ENCODE results near the gene CD248. TPM values are rescaled to one million over a fixed set of nuclear protein-coding genes. Genes with fewer than 3 reads are reported as not detected.

Gene CD248
- total RNA-seq, 1 experiment from 2014 or later = 0.15 TPM

DNA sequence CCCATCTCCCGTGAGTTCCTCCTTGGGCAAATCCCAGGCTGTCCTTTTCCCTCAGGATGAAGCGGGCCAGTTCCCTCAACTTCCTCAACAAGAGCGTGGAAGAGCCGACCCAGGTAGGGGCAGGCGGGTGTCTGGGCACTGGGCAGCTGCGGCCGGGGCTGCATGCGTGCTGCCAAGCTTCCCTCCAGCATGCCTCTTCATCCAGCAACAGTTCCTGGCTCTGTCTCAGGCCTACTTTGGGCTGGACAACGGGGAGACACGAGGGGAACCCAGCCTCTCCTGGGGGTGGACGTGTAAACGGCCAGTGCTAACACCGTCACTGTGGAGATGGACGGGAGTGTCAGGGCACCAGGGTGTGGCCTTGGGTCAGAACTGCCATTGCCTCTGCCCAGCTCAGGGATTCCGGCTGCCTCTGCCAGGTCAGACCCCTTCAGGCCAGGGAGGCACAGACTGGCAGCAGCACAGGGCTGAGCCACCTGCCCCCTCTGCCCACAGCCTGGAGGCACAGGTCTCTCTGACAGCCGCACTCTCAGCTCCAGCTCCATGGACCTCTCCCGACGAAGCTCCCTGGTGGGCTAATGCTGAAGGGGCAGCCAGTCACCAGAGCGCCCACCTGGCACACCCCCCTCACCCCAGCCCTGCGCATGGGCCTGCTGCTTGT, 50.3 kb downstream of the CD248 start:
- in situ Hi-C loops (cut with HindIII; ENCODE audit: low pct_unique_long_range_greater_than_20kb, low sequenced_read_pairs) = no loop called here
- ATAC-seq = no peak; the same call in 1 of the 2 replicates
- intact Hi-C loops (cut with micrococcal nuclease; ENCODE audit: unreplicated experiment) = no loop called here
- Histone ChIP-seq H3K9me3 (ENCODE audit: control insufficient read depth, insufficient read depth, low read depth, low read length) (no peaks in the 10 kb centered on the region), H3K27me3 (ENCODE audit: control insufficient read depth, insufficient read depth, low read length) (no peaks in the 10 kb centered on the region), H3K27ac (ENCODE audit: low read length) (peak overlapping the region; percentile 78), H3K4me3 (ENCODE audit: low read depth in 2 of 2, low read length in 2 of 2) (peak overlapping the region; percentile 88 to 90; a peak in 3 of 4 replicates), H3K36me3 (ENCODE audit: control insufficient read depth, insufficient read depth, low read length) (0 out of 2 replicates have a peak, but pooled peaks cover 4% of the 10 kb centered on the region), H3K4me1 (ENCODE audit: control insufficient read depth, insufficient read depth, low read length) (peaks cover 12% of the 10 kb centered on the region)
- TF ChIP-seq POLR2AphosphoS5 (IDR thresholded peaks at IDR 0.05; ENCODE audit: low read depth, low read length) = no peak
- TF ChIP-seq, protein P1, sequence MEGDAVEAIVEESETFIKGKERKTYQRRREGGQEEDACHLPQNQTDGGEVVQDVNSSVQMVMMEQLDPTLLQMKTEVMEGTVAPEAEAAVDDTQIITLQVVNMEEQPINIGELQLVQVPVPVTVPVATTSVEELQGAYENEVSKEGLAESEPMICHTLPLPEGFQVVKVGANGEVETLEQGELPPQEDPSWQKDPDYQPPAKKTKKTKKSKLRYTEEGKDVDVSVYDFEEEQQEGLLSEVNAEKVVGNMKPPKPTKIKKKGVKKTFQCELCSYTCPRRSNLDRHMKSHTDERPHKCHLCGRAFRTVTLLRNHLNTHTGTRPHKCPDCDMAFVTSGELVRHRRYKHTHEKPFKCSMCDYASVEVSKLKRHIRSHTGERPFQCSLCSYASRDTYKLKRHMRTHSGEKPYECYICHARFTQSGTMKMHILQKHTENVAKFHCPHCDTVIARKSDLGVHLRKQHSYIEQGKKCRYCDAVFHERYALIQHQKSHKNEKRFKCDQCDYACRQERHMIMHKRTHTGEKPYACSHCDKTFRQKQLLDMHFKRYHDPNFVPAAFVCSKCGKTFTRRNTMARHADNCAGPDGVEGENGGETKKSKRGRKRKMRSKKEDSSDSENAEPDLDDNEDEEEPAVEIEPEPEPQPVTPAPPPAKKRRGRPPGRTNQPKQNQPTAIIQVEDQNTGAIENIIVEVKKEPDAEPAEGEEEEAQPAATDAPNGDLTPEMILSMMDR (IDR thresholded peaks at IDR 0.05) = no peak
- 0 out of 2 replicates have a peak, but pooled peaks have one; percentile 6 for TF ChIP-seq SIN3A (IDR thresholded peaks at IDR 0.05; ENCODE audit: borderline replicate concordance, insufficient read depth, low read depth, low read length)
- TF ChIP-seq TCF7L2 (IDR thresholded peaks at IDR 0.05; ENCODE audit: low read depth, low read length) = no peak
- TF ChIP-seq, protein P2, sequence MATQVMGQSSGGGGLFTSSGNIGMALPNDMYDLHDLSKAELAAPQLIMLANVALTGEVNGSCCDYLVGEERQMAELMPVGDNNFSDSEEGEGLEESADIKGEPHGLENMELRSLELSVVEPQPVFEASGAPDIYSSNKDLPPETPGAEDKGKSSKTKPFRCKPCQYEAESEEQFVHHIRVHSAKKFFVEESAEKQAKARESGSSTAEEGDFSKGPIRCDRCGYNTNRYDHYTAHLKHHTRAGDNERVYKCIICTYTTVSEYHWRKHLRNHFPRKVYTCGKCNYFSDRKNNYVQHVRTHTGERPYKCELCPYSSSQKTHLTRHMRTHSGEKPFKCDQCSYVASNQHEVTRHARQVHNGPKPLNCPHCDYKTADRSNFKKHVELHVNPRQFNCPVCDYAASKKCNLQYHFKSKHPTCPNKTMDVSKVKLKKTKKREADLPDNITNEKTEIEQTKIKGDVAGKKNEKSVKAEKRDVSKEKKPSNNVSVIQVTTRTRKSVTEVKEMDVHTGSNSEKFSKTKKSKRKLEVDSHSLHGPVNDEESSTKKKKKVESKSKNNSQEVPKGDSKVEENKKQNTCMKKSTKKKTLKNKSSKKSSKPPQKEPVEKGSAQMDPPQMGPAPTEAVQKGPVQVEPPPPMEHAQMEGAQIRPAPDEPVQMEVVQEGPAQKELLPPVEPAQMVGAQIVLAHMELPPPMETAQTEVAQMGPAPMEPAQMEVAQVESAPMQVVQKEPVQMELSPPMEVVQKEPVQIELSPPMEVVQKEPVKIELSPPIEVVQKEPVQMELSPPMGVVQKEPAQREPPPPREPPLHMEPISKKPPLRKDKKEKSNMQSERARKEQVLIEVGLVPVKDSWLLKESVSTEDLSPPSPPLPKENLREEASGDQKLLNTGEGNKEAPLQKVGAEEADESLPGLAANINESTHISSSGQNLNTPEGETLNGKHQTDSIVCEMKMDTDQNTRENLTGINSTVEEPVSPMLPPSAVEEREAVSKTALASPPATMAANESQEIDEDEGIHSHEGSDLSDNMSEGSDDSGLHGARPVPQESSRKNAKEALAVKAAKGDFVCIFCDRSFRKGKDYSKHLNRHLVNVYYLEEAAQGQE (IDR thresholded peaks at IDR 0.05; ENCODE audit: insufficient read depth in 1 of 2, low read depth in 2 of 2, low read length in 1 of 2) = no peak
- BruUV-seq (replicated peaks) = no TSS peak
- no peak for DNase-seq (ENCODE audit: low read depth, low spot score)
- ChIA-PET CTCF (no interaction called here), POLR2A (no interaction called here)

- CTCF ChIA-PET = no interaction called here
- no peak for DNase-seq (ENCODE audit: low read depth, low spot score)
- intact Hi-C loops (cut with micrococcal nuclease; ENCODE audit: unreplicated experiment) = no loop called here
- peaks cover 12% of the 10 kb centered on the region for H3K4me1 ChIP-seq (ENCODE audit: control insufficient read depth, insufficient read depth, low read length)
- in situ Hi-C loops (cut with HindIII; ENCODE audit: low pct_unique_long_range_greater_than_20kb, low sequenced_read_pairs) = no loop called here
- no TSS peak for BruUV-seq (replicated peaks)
- no peaks in the 10 kb centered on the region for H3K27me3 ChIP-seq (ENCODE audit: control insufficient read depth, insufficient read depth, low read length)
- H3K9me3 ChIP-seq (ENCODE audit: control insufficient read depth, insufficient read depth, low read depth, low read length) = no peaks in the 10 kb centered on the region
- POLR2A ChIA-PET = no interaction called here
- ATAC-seq = no peak
- no peak overlapping the region for H3K4me3 ChIP-seq (ENCODE audit: low read depth in 2 of 2, low read length in 2 of 2)
- TF ChIP-seq SIN3A (IDR thresholded peaks at IDR 0.05; ENCODE audit: borderline replicate concordance, insufficient read depth, low read depth, low read length) (no peak), POLR2AphosphoS5 (IDR thresholded peaks at IDR 0.05; ENCODE audit: low read depth, low read length) (no peak), TCF7L2 (IDR thresholded peaks at IDR 0.05; ENCODE audit: low read depth, low read length) (no peak)
- TF ChIP-seq, protein P2 (IDR thresholded peaks at IDR 0.05; ENCODE audit: insufficient read depth in 1 of 2, low read depth in 2 of 2, low read length in 1 of 2) = no peak
- TF ChIP-seq, protein P1 (IDR thresholded peaks at IDR 0.05) = no peak
- H3K27ac ChIP-seq (ENCODE audit: low read length) = no peak overlapping the region
- H3K36me3 ChIP-seq (ENCODE audit: control insufficient read depth, insufficient read depth, low read length) = 0 out of 2 replicates have a peak, but pooled peaks cover 4% of the 10 kb centered on the region
These were observed 51.1 kb downstream of the CD248 start for GRCh38 chr11:66265531-66266377.

Data from Panc1 (cell line).